Measurements from ENCODE around the gene KIAA1549.

KIAA1549 gene

GRCh38 chr7:138903186-138903820 is 77.9 kb downstream of the KIAA1549 start:
- DNase-seq, result no peak

GRCh38 chr7:138902161-138902560 is 79.0 kb downstream of the KIAA1549 start:
- DNase-seq, result no peak

GRCh38 chr7:138900035-138900828 is 81.0 kb downstream of the KIAA1549 start:
- no peak for DNase-seq

- DNase-seq, result no peak
Measured at GRCh38 chr7:138898802-138899201, 82.4 kb downstream of the KIAA1549 start.

GRCh38 chr7:138898255-138898654 is 82.9 kb downstream of the KIAA1549 start:
- DNase-seq, result no peak

GRCh38 chr7:138895679-138896078 is 85.5 kb downstream of the KIAA1549 start:
- DNase-seq, result no peak

- no peak for DNase-seq
Measured at GRCh38 chr7:138893258-138893657, 87.9 kb downstream of the KIAA1549 start.

GRCh38 chr7:138892812-138893211 is 88.4 kb downstream of the KIAA1549 start:
- no peak for DNase-seq

GRCh38 chr7:138892006-138892630 is 89.1 kb downstream of the KIAA1549 start:
- DNase-seq, result no peak

- DNase-seq, result no peak
Measured at GRCh38 chr7:138891446-138891810, 89.8 kb downstream of the KIAA1549 start.

- DNase-seq, result no peak
Measured at GRCh38 chr7:138890499-138891445, 90.4 kb downstream of the KIAA1549 start.

GRCh38 chr7:138889582-138890498 is 91.3 kb downstream of the KIAA1549 start:
- no peak for DNase-seq

- DNase-seq, result no peak
Measured at GRCh38 chr7:138887872-138888656, 93.1 kb downstream of the KIAA1549 start.

- DNase-seq, result no peak
Measured at GRCh38 chr7:138887085-138887710, 94.0 kb downstream of the KIAA1549 start.

GRCh38 chr7:138886501-138886917 is 94.7 kb downstream of the KIAA1549 start:
- DNase-seq, result peak; percentile 68 to 95

- DNase-seq, result no peak
Measured at GRCh38 chr7:138885383-138886147, 95.6 kb downstream of the KIAA1549 start.

GRCh38 chr7:138882249-138882648 is 98.9 kb downstream of the KIAA1549 start:
- DNase-seq, result no peak

- no peak for DNase-seq
Measured at GRCh38 chr7:138881579-138882188, 99.5 kb downstream of the KIAA1549 start.
